ENCODE data around the gene FAM174B.

FAM174B gene

GRCh38 chr15:92638709-92639365 lies 16.7 kb downstream of the FAM174B start:
- no peak for DNase-seq (ENCODE audit: low spot score)

DNA sequence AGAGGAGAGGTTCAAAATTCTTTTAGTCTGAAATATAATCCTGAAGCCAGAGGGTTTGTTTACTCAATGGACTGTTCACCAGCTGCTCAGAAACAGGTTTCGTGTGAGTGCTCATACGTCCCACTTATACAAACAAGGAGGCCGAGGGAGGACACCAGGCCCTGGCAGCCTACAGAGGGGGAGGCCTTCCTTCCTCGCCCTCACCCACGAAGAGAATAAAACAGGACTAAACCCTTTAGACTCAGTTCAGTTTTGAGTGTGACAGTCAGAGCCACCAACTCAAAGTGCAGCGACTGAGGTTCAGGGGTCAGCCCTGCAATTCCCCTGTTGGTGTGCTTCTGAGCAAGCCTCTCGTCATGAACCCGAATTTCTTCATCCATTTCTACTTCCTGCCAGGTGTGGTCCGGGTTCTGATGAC lies 17.3 kb downstream of the FAM174B start:
- no peak for DNase-seq (ENCODE audit: low spot score)

DNA sequence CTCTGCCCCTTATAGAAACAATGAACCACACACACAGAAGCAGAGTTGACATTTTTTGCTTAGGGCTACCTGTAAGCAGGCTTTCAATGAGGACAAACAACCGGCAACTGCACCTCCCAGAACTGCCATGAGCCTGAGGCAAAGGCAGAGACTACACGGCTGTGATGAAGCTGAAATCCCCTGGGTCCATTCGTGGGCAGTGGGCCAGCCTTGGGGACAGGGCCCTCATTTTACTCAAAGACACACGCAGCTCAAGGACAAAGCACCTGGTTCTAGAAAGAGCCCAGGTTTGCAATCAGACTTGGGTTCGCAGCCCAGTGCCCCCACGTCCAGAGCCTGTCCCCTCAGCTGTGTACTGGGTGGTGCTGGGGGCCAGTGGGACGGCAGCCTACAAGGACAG lies 17.9 kb downstream of the FAM174B start:
- DNase-seq (ENCODE audit: low spot score), result no peak

GRCh38 chr15:92636908-92637481 lies 18.6 kb downstream of the FAM174B start:
- no peak for DNase-seq (ENCODE audit: low spot score)

DNA sequence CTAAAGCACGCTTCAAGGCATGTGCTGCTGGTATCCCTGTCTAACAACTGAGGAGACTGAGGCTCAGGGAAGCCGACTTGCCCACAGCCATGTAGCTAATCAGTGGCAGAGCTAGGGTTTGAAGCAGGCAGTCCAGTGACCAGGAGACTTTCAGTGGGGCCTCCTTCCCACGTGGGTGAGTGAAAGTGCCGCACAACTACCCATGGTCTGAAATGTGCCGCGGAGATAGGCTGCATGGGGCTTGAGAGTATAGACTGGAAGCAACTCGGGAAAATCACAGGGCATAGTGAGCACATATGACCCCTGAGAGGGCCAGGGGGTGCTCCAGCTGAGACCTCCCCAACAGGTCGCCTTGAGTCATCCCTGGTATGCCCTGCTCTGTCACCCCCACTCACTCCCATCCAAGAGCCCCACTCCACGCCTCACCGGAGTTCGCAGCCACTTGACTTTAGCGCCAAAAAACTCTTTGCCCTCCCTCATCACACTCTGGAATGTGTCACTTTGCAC lies 19.1 kb downstream of the FAM174B start:
- DNase-seq (ENCODE audit: low spot score), result no peak

DNA sequence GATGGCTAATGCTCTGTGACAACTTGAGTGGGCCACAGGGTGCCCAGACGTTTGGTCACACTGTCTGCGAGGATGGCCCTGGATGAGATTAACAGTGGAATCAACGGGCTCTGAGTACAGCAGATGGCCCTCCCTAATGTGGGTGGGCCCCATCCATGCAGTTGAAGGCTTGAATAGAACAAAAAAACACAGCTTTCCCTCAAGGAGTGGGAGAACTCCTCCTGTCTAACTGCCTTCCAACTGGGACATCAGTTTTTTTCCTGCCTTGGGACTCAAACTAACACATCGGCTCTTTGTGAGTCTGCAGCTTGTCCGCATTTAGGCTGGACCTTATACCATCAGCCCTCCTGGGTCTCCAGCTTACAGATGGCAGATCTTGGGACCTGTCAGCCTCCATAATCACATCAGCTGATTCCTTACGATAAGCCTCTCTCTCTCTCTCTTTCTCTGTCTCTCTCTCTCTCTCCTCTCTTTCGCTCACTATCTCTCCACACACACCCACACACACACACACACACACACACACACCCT lies 20.8 kb downstream of the FAM174B start:
- DNase-seq (ENCODE audit: low spot score), result no peak

GRCh38 chr15:92634060-92634459 lies 21.5 kb downstream of the FAM174B start:
- DNase-seq (ENCODE audit: low spot score), result no peak

- no peak for DNase-seq (ENCODE audit: low spot score)
Observed at GRCh38 chr15:92633418-92633817, 22.2 kb downstream of the FAM174B start.

- DNase-seq (ENCODE audit: low spot score), result no peak
Observed at GRCh38 chr15:92633001-92633400, 22.6 kb downstream of the FAM174B start.

DNA sequence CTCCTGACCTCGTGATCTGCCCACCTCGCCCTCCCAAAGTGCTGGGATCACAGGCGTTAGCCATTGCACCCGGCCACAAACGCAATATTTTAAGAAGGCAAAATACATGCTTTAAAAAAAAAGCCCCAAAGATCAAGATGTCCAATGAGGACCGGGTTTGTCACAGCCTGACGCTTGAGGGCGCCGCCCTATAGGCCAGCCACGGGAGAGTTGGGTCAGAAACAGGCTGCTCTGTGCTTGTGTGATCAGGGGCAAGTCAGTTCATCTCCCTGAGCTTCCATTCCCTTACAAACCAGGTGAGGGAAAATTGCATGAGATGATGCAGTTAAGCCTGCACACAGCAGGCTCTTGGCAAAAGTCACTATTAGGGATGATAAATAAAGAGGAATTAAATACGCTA lies 23.9 kb downstream of the FAM174B start:
- no peak for DNase-seq (ENCODE audit: low spot score)

- no peak for DNase-seq (ENCODE audit: low spot score)
Observed at GRCh38 chr15:92629975-92630626, 25.5 kb downstream of the FAM174B start.

DNA sequence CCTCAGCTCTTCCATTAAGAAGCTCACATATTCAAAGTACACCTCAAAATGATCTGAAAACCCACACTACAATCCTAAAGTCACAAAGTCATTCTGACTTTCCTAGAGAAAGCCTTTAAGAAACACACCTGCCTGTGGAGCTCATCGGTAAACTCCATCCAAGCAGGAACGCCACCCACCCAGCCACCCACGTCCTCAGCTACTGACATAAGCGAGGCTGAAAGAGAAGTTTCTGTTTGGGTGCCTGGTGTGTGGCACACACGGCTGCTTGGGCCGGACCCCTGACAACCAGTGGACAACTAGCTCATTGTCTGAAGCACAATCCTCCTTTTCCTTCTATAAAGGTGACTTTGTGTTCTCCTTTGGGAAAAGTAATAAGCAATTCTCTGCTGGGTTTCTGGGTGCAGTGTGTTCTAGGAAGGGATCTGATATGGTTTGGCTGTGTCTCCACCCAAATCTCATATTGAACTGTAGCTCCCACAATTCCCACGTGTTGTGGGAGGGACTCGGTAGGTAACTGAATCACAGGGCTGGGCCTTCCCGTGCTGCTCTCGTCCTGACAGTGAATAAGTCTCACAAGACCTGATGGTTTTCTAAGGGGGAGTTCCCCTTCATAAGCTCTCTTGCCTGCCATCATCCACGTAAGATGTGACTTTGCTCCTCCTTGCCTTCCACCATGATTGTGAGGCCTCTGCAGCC lies 26.1 kb downstream of the FAM174B start:
- no peak for DNase-seq (ENCODE audit: low spot score)

DNA sequence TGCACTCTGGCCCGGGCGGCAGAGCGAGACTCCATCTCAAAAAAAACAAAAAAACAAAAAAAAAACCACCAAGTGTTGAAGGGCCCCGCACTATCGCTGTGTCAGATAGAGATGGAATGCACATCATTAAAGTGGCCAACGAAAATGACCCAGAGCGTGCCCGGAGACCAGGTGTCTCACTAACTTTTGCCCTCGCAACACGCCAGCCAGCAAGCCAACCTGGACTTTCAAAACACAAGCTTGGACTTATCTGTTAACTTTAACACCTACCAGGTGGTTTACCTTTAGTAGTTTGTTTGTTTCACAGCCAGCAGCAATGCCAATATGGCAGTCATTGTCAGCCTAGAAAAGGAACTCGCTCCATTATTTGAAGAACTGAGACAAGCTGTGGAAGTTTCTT lies 28.6 kb downstream of the FAM174B start:
- no peak for DNase-seq (ENCODE audit: low spot score)

GRCh38 chr15:92625251-92625980 lies 30.2 kb downstream of the FAM174B start:
- DNase-seq (ENCODE audit: low spot score), result no peak

- peak; percentile 68 for DNase-seq (ENCODE audit: low spot score)
Observed at GRCh38 chr15:92624401-92624991, 31.1 kb downstream of the FAM174B start.

DNA sequence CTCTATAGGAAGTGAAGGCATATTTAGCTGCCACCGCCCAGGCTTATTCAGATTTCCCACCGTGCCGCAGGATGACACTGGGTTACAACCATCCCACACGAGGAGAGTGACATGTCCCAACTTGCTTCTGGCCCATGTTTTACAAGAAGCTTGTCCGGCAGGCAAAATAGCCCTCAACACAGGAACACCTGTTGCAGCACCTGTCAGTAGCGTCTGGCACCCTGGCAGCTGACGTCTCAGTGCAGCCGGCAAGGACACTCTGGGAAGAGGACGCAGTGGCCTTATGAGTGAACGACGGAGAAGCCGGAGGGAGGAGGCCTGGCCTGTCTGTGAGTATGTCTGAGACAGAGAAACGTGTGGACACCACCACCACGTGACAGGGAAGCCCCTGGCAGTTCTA lies 32.1 kb downstream of the FAM174B start:
- no peak for DNase-seq (ENCODE audit: low spot score)

DNA sequence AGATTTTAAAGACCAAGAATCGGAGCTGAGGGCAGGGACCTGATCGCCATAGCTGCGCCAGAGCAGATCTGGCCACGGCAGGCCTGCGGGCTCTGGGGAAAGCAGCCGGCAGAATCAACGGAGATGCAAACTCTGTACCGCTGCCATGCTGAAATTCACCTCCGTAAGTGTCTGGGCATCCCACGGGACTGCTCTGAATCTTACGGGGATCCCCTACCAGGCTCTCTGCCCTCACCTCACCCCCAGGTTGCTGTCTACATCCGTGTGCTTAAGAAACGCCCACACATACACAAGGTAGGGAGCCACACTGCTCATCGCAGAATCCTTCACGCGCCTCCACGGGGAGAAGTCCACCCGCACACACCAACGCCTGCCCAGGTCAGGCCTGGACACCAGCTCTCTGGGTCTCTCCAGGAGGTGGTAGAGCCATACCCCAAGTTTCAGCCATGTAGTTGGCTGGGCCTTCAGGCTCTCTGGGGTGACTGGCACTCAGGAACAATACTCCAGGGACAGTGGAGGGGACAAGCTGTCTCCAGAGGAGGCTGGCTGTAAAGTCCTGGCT lies 33.5 kb downstream of the FAM174B start:
- no peak for DNase-seq (ENCODE audit: low spot score)

DNA sequence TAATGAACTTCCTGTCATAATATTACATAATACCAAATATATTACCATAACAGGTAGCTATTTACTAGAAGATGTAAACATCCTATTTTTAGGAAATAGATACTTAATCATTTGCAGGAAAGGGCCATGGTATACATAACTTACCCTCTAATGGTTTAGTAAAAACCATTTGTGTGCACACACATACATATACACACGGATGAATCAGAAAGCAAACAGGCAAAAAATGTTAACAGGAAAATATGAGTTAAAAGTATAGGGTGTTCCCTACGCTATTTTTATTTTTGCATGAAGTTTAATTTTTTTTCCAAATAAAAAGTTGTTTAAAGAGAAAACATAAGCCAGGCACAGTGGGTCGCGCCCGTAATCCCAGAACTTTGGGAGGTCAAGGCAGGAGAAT lies 34.6 kb downstream of the FAM174B start:
- DNase-seq (ENCODE audit: low spot score), result no peak

DNA sequence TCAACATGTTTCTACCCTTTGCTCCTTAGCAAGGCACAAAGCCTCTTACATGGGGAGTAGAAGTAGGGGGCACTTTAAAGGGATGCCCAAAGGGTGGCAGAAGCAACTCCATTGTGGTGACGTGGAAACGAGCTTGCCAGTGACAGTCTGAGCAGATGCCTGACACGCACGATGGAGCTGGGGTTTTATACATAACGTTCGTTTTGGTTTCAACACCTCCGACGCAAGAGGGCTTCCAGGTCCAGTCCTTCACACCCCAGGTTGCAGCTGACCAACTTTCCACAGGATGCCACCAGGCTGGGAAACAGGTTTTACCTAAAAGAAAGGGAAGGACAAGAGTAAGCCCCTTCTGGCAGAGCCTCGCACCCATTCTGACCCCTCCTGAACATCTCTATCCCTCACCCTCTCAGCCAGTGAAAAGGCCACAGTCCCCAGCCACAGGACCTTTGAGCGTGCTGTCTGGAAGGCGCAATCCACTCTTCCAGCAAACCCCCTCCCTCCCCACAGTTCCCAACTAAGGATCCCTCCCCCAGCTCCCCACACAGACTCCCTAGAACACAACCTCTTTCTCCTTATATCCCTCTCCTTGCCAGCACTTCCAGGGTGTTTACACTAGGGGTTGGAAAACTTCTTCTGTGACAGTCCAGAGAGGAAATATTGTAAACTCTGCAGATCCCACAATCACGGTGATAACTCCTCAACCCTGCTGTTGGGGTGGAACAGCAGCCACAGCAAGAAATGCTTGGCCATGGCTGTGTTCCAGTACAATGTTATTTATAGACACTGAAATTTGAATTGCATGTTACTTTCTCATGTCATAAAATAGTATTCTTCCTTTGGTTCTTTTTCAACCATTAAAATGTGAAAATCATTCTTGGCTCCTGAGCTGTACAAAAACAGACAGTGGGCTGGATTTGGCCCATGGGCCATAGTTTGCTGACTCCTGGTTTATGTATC lies 36.2 kb downstream of the FAM174B start:
- DNase-seq (ENCODE audit: low spot score), result no peak
